ENCODE measurements around the gene ZC3H8.

The ZC3H8 gene

DNA sequence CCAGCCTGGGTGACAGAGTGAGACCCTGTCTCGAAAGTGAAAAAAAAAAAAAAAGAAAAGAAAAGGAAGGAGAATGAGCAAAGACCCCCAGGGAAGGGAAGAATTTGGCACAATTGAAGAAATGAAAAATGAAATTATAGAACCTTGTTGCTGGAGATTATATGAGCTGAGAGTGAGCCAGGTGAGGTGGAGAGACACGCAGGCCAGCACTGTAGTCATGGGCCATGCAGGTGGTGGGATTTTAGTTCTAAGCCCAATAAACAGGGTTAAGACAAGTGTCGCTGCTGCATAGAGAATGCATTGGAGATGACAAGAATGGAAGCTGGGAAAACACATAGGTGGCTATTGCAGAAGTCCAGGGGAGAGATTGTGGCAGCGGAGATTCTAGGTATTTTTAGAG, 84.3 kb downstream of the ZC3H8 start:
- H3K27ac ChIP-seq, result no peak overlapping the region
- H3K9me3 ChIP-seq, result no peaks in the 10 kb centered on the region
- intact Hi-C loops (cut with DNase I; ENCODE audit: low total_unique reads), result no loop called here
- H3K4me1 ChIP-seq, result no peaks in the 10 kb centered on the region
- H3K36me3 ChIP-seq, result peaks cover 0 to 3% (median 0%) of the 10 kb centered on the region in 3 donors
- no peak overlapping the region for H3K4me3 ChIP-seq
- no peaks in the 10 kb centered on the region for H3K27me3 ChIP-seq
- TF ChIP-seq, protein P1, sequence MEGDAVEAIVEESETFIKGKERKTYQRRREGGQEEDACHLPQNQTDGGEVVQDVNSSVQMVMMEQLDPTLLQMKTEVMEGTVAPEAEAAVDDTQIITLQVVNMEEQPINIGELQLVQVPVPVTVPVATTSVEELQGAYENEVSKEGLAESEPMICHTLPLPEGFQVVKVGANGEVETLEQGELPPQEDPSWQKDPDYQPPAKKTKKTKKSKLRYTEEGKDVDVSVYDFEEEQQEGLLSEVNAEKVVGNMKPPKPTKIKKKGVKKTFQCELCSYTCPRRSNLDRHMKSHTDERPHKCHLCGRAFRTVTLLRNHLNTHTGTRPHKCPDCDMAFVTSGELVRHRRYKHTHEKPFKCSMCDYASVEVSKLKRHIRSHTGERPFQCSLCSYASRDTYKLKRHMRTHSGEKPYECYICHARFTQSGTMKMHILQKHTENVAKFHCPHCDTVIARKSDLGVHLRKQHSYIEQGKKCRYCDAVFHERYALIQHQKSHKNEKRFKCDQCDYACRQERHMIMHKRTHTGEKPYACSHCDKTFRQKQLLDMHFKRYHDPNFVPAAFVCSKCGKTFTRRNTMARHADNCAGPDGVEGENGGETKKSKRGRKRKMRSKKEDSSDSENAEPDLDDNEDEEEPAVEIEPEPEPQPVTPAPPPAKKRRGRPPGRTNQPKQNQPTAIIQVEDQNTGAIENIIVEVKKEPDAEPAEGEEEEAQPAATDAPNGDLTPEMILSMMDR (IDR thresholded peaks at IDR 0.05), result no peak
- no peak for DNase-seq

DNA sequence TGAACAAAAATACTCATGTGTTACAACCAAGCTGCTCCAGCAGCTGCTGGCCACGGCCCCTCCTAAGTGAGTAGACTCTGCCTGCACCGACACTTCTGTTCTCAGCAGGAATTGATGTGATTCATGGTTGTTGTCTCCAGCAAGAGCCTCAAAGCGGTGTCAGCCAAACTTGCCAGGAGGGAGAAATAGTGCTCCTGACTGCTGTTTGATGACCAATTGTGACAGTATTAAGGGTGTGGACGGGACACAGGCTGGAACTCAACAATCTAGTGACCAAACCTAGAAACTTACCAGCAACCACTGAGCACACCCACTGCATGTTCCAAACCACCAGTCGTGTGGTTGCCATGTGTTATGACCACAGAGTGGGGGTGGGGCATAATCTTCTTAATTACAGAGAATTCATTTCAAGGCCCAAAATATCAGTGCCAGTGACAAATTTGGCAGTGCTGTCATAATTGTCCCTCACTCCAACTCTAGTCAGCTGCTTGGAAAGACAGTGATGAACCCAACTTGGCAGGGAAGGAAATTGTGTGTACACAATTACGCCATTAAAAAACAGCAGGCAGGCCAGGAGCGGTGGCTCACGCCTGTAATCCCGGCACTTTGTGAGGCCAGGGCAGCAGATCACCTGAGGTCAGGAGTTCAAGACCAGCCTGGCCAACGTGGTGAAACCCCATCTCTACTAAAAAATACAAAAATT, 86.3 kb downstream of the ZC3H8 start:
- Histone ChIP-seq H3K4me1 (no peaks in the 10 kb centered on the region), H3K36me3 (no peaks in the 10 kb centered on the region), H3K27me3 (no peaks in the 10 kb centered on the region), H3K4me3 (no peak overlapping the region), H3K27ac (no peak overlapping the region), H3K9me3 (no peaks in the 10 kb centered on the region)
- TF ChIP-seq, protein P1 (IDR thresholded peaks at IDR 0.05), result no peak
- peak in 1 of 2 donors; percentile 47 for DNase-seq
- intact Hi-C loops (cut with DNase I; ENCODE audit: low total_unique reads), result no loop called here

DNA sequence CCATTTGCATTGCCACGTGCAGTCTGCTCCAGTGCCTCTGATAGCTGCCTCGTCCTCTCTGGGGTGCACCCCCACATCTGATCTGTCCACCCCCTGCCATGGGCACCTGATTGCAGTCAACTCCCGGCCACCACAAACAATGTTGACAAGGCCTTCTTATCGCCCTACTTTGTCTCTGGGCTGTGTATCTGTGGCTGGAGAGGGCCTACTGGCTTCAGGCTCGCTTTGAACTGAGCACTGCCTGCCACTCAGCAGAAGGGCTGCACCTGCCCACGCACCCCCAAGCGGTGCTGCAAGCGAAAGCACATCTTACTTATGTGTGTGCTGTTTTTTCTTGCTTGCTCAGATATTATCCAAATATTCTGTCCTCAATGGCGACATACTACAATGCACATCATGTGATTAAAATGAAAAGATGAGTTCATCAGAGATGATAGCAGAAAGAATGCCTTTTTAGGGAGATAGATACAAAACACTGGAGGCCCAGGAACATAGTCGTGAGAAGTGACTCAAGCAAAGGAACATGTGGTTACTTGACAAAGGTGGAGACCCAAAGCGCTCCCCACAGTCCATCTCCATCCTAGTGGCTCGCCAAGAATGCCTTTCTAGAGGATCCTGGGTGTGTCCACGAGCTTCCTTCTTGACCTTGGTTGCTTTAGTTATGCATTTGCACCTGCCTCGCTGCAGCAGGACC, 87.9 kb downstream of the ZC3H8 start:
- TF ChIP-seq, protein P1 (IDR thresholded peaks at IDR 0.05), result no peak
- H3K4me1 ChIP-seq, result no peaks in the 10 kb centered on the region
- H3K36me3 ChIP-seq, result no peaks in the 10 kb centered on the region
- no peaks in the 10 kb centered on the region for H3K9me3 ChIP-seq
- DNase-seq, result peak in 1 of 2 donors; percentile 32
- no peak overlapping the region for H3K27ac ChIP-seq
- H3K4me3 ChIP-seq, result no peak overlapping the region
- intact Hi-C loops (cut with DNase I; ENCODE audit: low total_unique reads), result no loop called here
- no peaks in the 10 kb centered on the region for H3K27me3 ChIP-seq

DNA sequence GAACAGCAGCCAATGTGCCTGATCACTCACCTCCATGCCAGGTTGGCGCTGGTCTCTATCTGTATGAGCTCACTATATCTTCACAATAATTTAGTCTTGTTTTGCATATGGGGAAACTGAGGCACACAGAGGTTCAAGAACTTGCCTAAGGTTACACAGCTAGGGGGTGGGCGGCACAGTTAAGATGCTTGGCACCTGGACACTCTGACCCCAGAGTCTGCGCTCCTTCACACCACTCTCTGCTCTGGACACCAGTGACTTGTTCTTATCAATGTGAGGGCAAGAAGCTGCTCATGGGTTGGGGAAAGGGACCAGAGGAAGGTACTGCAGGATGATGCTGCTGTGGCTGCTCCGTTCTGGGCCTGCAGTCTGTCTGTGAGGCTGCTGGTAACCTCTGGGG, 89.5 kb downstream of the ZC3H8 start:
- intact Hi-C loops (cut with DNase I; ENCODE audit: low total_unique reads), result no loop called here
- peak in 1 of 2 donors; percentile 38 for DNase-seq
- H3K36me3 ChIP-seq, result no peaks in the 10 kb centered on the region
- TF ChIP-seq, protein P1 (IDR thresholded peaks at IDR 0.05), result no peak
- H3K9me3 ChIP-seq, result no peaks in the 10 kb centered on the region
- no peaks in the 10 kb centered on the region for H3K27me3 ChIP-seq
- H3K4me3 ChIP-seq, result no peak overlapping the region
- H3K27ac ChIP-seq, result no peak overlapping the region
- H3K4me1 ChIP-seq, result no peaks in the 10 kb centered on the region

DNA sequence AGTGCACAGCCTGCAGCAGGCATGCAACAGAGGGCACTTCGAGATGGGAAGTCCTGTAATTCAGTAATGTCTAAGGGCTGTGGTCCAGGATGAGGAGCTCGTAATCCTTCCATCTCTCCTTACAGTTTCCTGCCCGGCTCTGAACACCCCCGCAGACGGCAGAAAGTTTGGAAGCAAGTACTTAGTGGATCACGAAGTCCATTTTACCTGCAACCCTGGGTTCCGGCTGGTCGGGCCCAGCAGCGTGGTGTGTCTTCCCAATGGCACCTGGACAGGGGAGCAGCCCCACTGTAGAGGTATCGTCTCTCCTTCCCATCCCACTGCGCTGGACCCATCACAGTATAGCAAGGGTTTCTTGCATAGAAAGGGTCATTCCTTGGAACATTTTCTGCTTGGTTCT, 90.0 kb downstream of the ZC3H8 start:
- Histone ChIP-seq H3K4me3 (no peak overlapping the region), H3K9me3 (no peaks in the 10 kb centered on the region), H3K27me3 (no peaks in the 10 kb centered on the region), H3K27ac (no peak overlapping the region), H3K36me3 (no peaks in the 10 kb centered on the region), H3K4me1 (no peaks in the 10 kb centered on the region)
- TF ChIP-seq, protein P1 (IDR thresholded peaks at IDR 0.05), result no peak
- no peak for DNase-seq
- intact Hi-C loops (cut with DNase I; ENCODE audit: low total_unique reads), result no loop called here

Data from tibial artery (tissue), 4 donors.